A673 (cell line): ENCODE data around the gene RXFP4. TPM values are rescaled to one million over a fixed set of nuclear protein-coding genes. Genes with fewer than 3 reads are reported as not detected.

Experiments
- BruUV-seq: library from RNA; stranded (reverse); fragments of 400-500 nt; replicated peaks from 2 replicates; lab custom pipeline; 2021; lab: Mats Ljungman, UMichigan
- CTCF ChIA-PET: fragments of 300-600 bp; sonication (Branson Sonifier 250); formaldehyde crosslinking; loops from one replicate; lab custom pipeline; 2022; ENCODE audit warnings: antibody characterized with exemption; lab: Charles Lee
- POLR2A ChIA-PET: fragments of 300-600 bp; sonication (Branson Sonifier 250); formaldehyde crosslinking; loops from one replicate; lab custom pipeline; 2022; ENCODE audit warnings: antibody characterized with exemption; ENCODE audit not compliant: low non-redundant PET; lab: Charles Lee
- DNase-seq: peaks from one replicate; pipeline ENCODE4 v3.0.0-alpha.2; 2015; ENCODE audit warnings: low spot score
- H3K27ac ChIP-seq: fragments of 200-600 bp; sonication (generic); 2 replicates; pipeline ENCODE4 v1.5.1; 2016; ENCODE audit warnings: mixed run types, low read depth, mild to moderate bottlenecking, mixed read lengths, antibody characterized with exemption, low read length; ENCODE audit not compliant: poor library complexity, severe bottlenecking
- H3K27me3 ChIP-seq: fragments of 200-600 bp; sonication (generic); replicated peaks from 2 replicates; pipeline ENCODE4 v1.6.1; 2017; ENCODE audit warnings: mixed run types, low read depth, mild to moderate bottlenecking, mixed read lengths, antibody characterized with exemption, low read length; ENCODE audit not compliant: insufficient read depth, poor library complexity
- H3K36me3 ChIP-seq: fragments of 200-600 bp; sonication (generic); 2 replicates; pipeline ENCODE4 v1.6.1; 2016; ENCODE audit warnings: mixed run types, mild to moderate bottlenecking, mixed read lengths, antibody characterized with exemption, low read length; ENCODE audit not compliant: insufficient read depth, poor library complexity, severe bottlenecking
- H3K4me1 ChIP-seq: fragments of 200-600 bp; sonication (generic); 2 replicates; pipeline ENCODE4 v1.6.1; 2017; ENCODE audit warnings: mixed run types, mild to moderate bottlenecking, mixed read lengths, antibody characterized with exemption, low read length; ENCODE audit not compliant: insufficient read depth, poor library complexity, severe bottlenecking
- H3K4me3 ChIP-seq: fragments of 200-600 bp; sonication (generic); 2 replicates; pipeline ENCODE4 v1.5.1; 2016; ENCODE audit warnings: low read depth, mixed run types, mild to moderate bottlenecking, mixed read lengths, low read length; ENCODE audit not compliant: poor library complexity, severe bottlenecking
- H3K9me3 ChIP-seq: fragments of 200-600 bp; sonication (generic); 2 replicates; pipeline ENCODE4 v1.6.1; 2016; ENCODE audit warnings: mixed run types, low read depth, mild to moderate bottlenecking, mixed read lengths, antibody characterized with exemption, low read length; ENCODE audit not compliant: poor library complexity, severe bottlenecking
- EZH2 ChIP-seq: fragments of 200-600 bp; sonication (generic); IDR thresholded peaks from 2 replicates; pipeline ENCODE4 v1.6.1; 2017; ENCODE audit warnings: borderline replicate concordance, low read depth, mild to moderate bottlenecking, mixed read lengths, antibody characterized with exemption, low read length; ENCODE audit not compliant: poor library complexity, severe bottlenecking
- intact Hi-C: fragments of 100-400 bp; cut with micrococcal nuclease; formaldehyde crosslinking; loops from one replicate; pipeline ENCODE4 v1.10.0; 2022; ENCODE audit not compliant: unreplicated experiment
- total RNA-seq: library from RNA; stranded (reverse); gene quantifications from 2 replicates; pipeline ENCODE4 v1.2.3, GENCODE V29; 2021
- TF ChIP-seq, protein P1 (sequence below): fragments of 300-800, 200-600 bp; sonication (generic); conservative IDR thresholded peaks from 2 replicates; pipeline ENCODE4 v1.5.1; 2017; ENCODE audit warnings: low read depth, mild to moderate bottlenecking, antibody characterized with exemption, low read length, moderate library complexity, mixed read lengths

The RXFP4 gene
- total RNA-seq, 1 experiment from 2014 or later: not detected

DNA sequence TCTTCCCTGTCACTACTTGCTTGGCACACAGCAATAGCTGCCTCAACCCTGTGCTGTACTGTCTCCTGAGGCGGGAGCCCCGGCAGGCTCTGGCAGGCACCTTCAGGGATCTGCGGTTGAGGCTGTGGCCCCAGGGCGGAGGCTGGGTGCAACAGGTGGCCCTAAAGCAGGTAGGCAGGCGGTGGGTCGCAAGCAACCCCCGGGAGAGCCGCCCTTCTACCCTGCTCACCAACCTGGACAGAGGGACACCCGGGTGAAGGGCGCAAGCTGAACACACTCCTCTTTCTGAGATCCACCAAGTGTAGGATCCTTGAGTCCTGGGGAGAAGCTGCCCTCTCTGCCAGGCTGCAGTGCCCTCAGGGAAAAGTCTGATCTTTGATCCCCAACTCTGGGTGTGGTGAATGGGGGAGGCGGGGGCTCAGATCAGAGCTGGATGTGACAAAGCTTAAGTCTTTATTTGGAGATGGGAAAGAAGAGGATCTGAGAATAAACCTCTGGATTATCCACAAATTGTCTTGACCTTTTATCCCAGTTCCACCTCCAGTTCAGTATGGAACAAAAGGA is 1.2 kb downstream of the RXFP4 start:
- Histone ChIP-seq H3K27ac (peak overlapping the region; percentile 71), H3K36me3 (peaks cover 14% of the 10 kb centered on the region), H3K4me1 (peaks cover 23% of the 10 kb centered on the region), H3K4me3 (no peak overlapping the region), H3K27me3 (no peaks in the 10 kb centered on the region), H3K9me3 (no peaks in the 10 kb centered on the region)
- BruUV-seq: no TSS peak
- intact Hi-C loops: loop anchor here (5.0 kb wide), 1 partner anchor 35 kb away; the partner anchor contains the start of gene ARHGEF2
- TF ChIP-seq, protein P1, sequence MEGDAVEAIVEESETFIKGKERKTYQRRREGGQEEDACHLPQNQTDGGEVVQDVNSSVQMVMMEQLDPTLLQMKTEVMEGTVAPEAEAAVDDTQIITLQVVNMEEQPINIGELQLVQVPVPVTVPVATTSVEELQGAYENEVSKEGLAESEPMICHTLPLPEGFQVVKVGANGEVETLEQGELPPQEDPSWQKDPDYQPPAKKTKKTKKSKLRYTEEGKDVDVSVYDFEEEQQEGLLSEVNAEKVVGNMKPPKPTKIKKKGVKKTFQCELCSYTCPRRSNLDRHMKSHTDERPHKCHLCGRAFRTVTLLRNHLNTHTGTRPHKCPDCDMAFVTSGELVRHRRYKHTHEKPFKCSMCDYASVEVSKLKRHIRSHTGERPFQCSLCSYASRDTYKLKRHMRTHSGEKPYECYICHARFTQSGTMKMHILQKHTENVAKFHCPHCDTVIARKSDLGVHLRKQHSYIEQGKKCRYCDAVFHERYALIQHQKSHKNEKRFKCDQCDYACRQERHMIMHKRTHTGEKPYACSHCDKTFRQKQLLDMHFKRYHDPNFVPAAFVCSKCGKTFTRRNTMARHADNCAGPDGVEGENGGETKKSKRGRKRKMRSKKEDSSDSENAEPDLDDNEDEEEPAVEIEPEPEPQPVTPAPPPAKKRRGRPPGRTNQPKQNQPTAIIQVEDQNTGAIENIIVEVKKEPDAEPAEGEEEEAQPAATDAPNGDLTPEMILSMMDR: no peak
- TF ChIP-seq EZH2: no peak
- ChIA-PET CTCF (no interaction called here), POLR2A (no interaction called here)
- no peak for DNase-seq

- Histone ChIP-seq H3K4me3 (no peak overlapping the region), H3K27me3 (no peaks in the 10 kb centered on the region), H3K4me1 (peaks cover 20% of the 10 kb centered on the region), H3K27ac (peak overlapping the region; percentile 50), H3K9me3 (no peaks in the 10 kb centered on the region), H3K36me3 (peaks cover 29% of the 10 kb centered on the region)
- intact Hi-C loops: loop anchor here (5.0 kb wide), 1 partner anchor 33 kb away; the partner anchor contains the start of gene ARHGEF2
- POLR2A ChIA-PET: no interaction called here
- TF ChIP-seq, protein P1: no peak
- TF ChIP-seq EZH2: no peak
- DNase-seq: no peak
- CTCF ChIA-PET: interaction anchor here (0.6 kb wide), 2 partner anchors 109 to 772 kb away, joined by 3 to 4 read pairs; partner anchors contain the start of genes KRTCAP2 and UBQLN4
- no TSS peak for BruUV-seq
These were observed 3.0 kb downstream of the RXFP4 start for GRCh38 chr1:155944444-155944799.

GRCh38 chr1:155946633-155947219 is 5.3 kb downstream of the RXFP4 start:
- Histone ChIP-seq H3K9me3 (no peaks in the 10 kb centered on the region), H3K36me3 (peaks cover 52% of the 10 kb centered on the region), H3K4me1 (peaks cover 2% of the 10 kb centered on the region), H3K4me3 (no peak overlapping the region), H3K27me3 (no peaks in the 10 kb centered on the region), H3K27ac (no peak overlapping the region)
- no peak for DNase-seq
- intact Hi-C loops: no loop called here
- no TSS peak for BruUV-seq
- TF ChIP-seq, protein P1: no peak
- no peak for TF ChIP-seq EZH2
- ChIA-PET CTCF (no interaction called here), POLR2A (no interaction called here)
